Measurements from ENCODE around the gene CHST6. TPM values are rescaled to one million over a fixed set of nuclear protein-coding genes. Genes with fewer than 3 reads are reported as not detected.
"Not testable (repeated sequence)": the region's sequence is repeated elsewhere in the genome, so short reads cannot be mapped to it uniquely, and the experiment has no call there.

Gene CHST6
- total RNA-seq, 3 donors from 2014 or later, result 1.8 to 2.9 (median 2.9) TPM

GRCh38 chr16:75529056-75529905 lies 34.0 kb upstream of the CHST6 start:
- Histone ChIP-seq H3K4me1 (ENCODE audit: low read depth) (peaks cover 4% of the 10 kb centered on the region), H3K4me3 (no peak overlapping the region), H3K9me3 (no peaks in the 10 kb centered on the region), H3K36me3 (ENCODE audit: low read depth) (no peaks in the 10 kb centered on the region)
- intact Hi-C loops (cut with DNase I, micrococcal nuclease), result no loop called here
- peak in 1 of 3 donors; percentile 31 for DNase-seq
- no peak for TF ChIP-seq CTCF (IDR thresholded peaks at IDR 0.05)
- ATAC-seq, result no peak

GRCh38 chr16:75527825-75528299 lies 32.6 kb upstream of the CHST6 start:
- peak; percentile 60 to 69 (median 63) for DNase-seq
- no peak for TF ChIP-seq CTCF (IDR thresholded peaks at IDR 0.05)
- no peaks in the 10 kb centered on the region for H3K9me3 ChIP-seq
- H3K36me3 ChIP-seq (ENCODE audit: low read depth), result no peaks in the 10 kb centered on the region
- peaks cover 4% of the 10 kb centered on the region for H3K4me1 ChIP-seq (ENCODE audit: low read depth)
- intact Hi-C loops (cut with DNase I, micrococcal nuclease), result no loop called here
- ATAC-seq, result peak; percentile 91
- no peak overlapping the region for H3K4me3 ChIP-seq

GRCh38 chr16:75526032-75526790 lies 31.0 kb upstream of the CHST6 start:
- Histone ChIP-seq H3K9me3 (no peaks in the 10 kb centered on the region), H3K4me3 (no peak overlapping the region), H3K4me1 (ENCODE audit: low read depth) (peaks cover 4% of the 10 kb centered on the region), H3K36me3 (ENCODE audit: low read depth) (no peaks in the 10 kb centered on the region)
- ATAC-seq, result no peak
- no peak for TF ChIP-seq CTCF (IDR thresholded peaks at IDR 0.05)
- DNase-seq, result no peak
- intact Hi-C loops (cut with DNase I, micrococcal nuclease), result no loop called here

- ATAC-seq (no peak), DNase-seq (no peak)
- H3K4me1 ChIP-seq (ENCODE audit: low read depth), result no peaks in the 10 kb centered on the region
- H3K36me3 ChIP-seq (ENCODE audit: low read depth), result no peaks in the 10 kb centered on the region
- TF ChIP-seq CTCF (IDR thresholded peaks at IDR 0.05), result no peak
- intact Hi-C loops (cut with DNase I, micrococcal nuclease), result loop anchor here in 1 of 2 donors (10.0 kb wide), 1 partner anchor 54 kb away; the partner anchor contains the start of gene TMEM170A
- H3K4me3 ChIP-seq, result no peak overlapping the region
- H3K9me3 ChIP-seq, result no peaks in the 10 kb centered on the region
Measured at GRCh38 chr16:75519175-75519574, 23.9 kb upstream of the CHST6 start.

GRCh38 chr16:75516189-75516966 lies 21.1 kb upstream of the CHST6 start:
- peak overlapping the region; percentile 69 for H3K4me3 ChIP-seq
- H3K9me3 ChIP-seq; H3K4me1 ChIP-seq (ENCODE audit: low read depth); H3K36me3 ChIP-seq (ENCODE audit: low read depth): not testable (repeated sequence)
- intact Hi-C loops (cut with DNase I, micrococcal nuclease), result loop anchor here in 1 of 2 donors (10.0 kb wide), 1 partner anchor 52 kb away; the partner anchor contains the start of gene TMEM170A
- DNase-seq (peak in 1 of 3 donors; percentile 53), ATAC-seq (peak; percentile 55)
